HepG2 (cell line): ENCODE results near the gene DNASE1L2. TPM values are rescaled to one million over a fixed set of nuclear protein-coding genes. Genes with fewer than 3 reads are reported as not detected.

Experiments used
- E2F5 ChIP-seq: sonication (generic); formaldehyde crosslinking; conservative IDR thresholded peaks from 2 replicates; pipeline ENCODE4 v1.4.0; 2020; ENCODE audit warnings: missing genetic modification reagents
- ETV5 ChIP-seq: IDR thresholded peaks from 2 replicates; pipeline ENCODE4 v1.6.1; 2018; ENCODE audit warnings: missing biosample characterization, missing genetic modification reagents, inconsistent platforms, borderline replicate concordance
- KLF15 ChIP-seq: sonication (generic); formaldehyde crosslinking; IDR thresholded peaks from 2 replicates; pipeline ENCODE4 v1.8.1; 2023; ENCODE audit warnings: borderline replicate concordance, mild to moderate bottlenecking, inconsistent platforms, missing genetic modification reagents, mixed read lengths
- MTF2 ChIP-seq: sonication (generic); formaldehyde crosslinking; IDR thresholded peaks from 2 replicates; pipeline ENCODE4 v1.5.0; 2020; ENCODE audit warnings: missing genetic modification reagents, borderline replicate concordance
- NKX3-1 ChIP-seq: sonication (generic); formaldehyde crosslinking; IDR thresholded peaks from 2 replicates; pipeline ENCODE4 v1.5.0; 2020; ENCODE audit warnings: missing genetic modification reagents
- RNF219 ChIP-seq: sonication (generic); formaldehyde crosslinking; IDR thresholded peaks from 2 replicates; pipeline ENCODE4 v1.5.0; 2020; ENCODE audit warnings: mild to moderate bottlenecking, missing genetic modification reagents
- SMARCC2 ChIP-seq: fragments of 450-650 bp; IDR thresholded peaks from 2 replicates; pipeline ENCODE4 v1.6.1; 2017; ENCODE audit warnings: antibody characterized with exemption, mild to moderate bottlenecking
- SOX13 ChIP-seq, 3 experiments: fragments of 450-650 bp in 1 of 3; sonication (generic) in 1 of 3; formaldehyde crosslinking in 1 of 3; IDR thresholded peaks in 2 of 3; conservative IDR thresholded peaks in 1 of 3; 2 replicates each; pipeline versions ENCODE4 v1.5.0 to v1.6.1; 2016 to 2020; ENCODE audit warnings: antibody characterized with exemption in 1 of 3, mild to moderate bottlenecking in 1 of 3, missing compliant biosample characterization in 1 of 3, missing genetic modification reagents in 1 of 3, moderate library complexity in 1 of 3
- SP1 ChIP-seq, 2 experiments: fragments of 450-650 bp in 1 of 2; sonication (generic) in 1 of 2; formaldehyde crosslinking in 1 of 2; IDR thresholded peaks; 2 replicates each; pipeline versions ENCODE4 v1.4.0 to v1.6.1; 2016 to 2020; ENCODE audit warnings: missing genetic modification reagents in 1 of 2
- ZNF329 ChIP-seq: sonication (generic); formaldehyde crosslinking; IDR thresholded peaks from 2 replicates; pipeline ENCODE4 v1.9.0; 2021; ENCODE audit warnings: low read depth, mild to moderate bottlenecking, missing genetic modification reagents
- ZNF678 ChIP-seq: sonication (generic); formaldehyde crosslinking; IDR thresholded peaks from 2 replicates; pipeline ENCODE4 v1.4.0; 2020; ENCODE audit warnings: mild to moderate bottlenecking, missing genetic modification reagents
- ZNF687 ChIP-seq: sonication (generic); formaldehyde crosslinking; IDR thresholded peaks from 2 replicates; pipeline ENCODE4 v1.5.1; 2020; ENCODE audit warnings: mild to moderate bottlenecking, missing genetic modification reagents, moderate library complexity
- ZNF737 ChIP-seq: sonication (generic); formaldehyde crosslinking; IDR thresholded peaks from 2 replicates; pipeline ENCODE4 v1.5.0; 2020; ENCODE audit warnings: missing genetic modification reagents, mild to moderate bottlenecking, borderline replicate concordance
- ZNF747 ChIP-seq: sonication (generic); formaldehyde crosslinking; IDR thresholded peaks from 2 replicates; pipeline ENCODE4 v1.8.1; 2023; ENCODE audit warnings: missing genetic modification reagents, mild to moderate bottlenecking, borderline replicate concordance
- ZNF775 ChIP-seq: sonication (generic); formaldehyde crosslinking; IDR thresholded peaks from 2 replicates; pipeline ENCODE4 v1.4.0; 2020; ENCODE audit warnings: missing genetic modification reagents, mild to moderate bottlenecking, moderate library complexity, borderline replicate concordance
- ZNF839 ChIP-seq: sonication (generic); formaldehyde crosslinking; IDR thresholded peaks from 2 replicates; pipeline ENCODE4 v1.4.0; 2020; ENCODE audit warnings: missing genetic modification reagents, mild to moderate bottlenecking, borderline replicate concordance
- ZNF879 ChIP-seq: sonication (generic); formaldehyde crosslinking; IDR thresholded peaks from 2 replicates; pipeline ENCODE4 v1.8.1; 2023; ENCODE audit warnings: missing genetic modification reagents
- polyA plus RNA-seq, 8 experiments: library from polyadenylated mRNA; depleted of rRNA in 3 of 8; stranded (reverse) in 7 of 8; unstranded in 1 of 8; fragments of >200 nt; fragmentation: Illumina TruSeq in 4 of 8; extraction: Trizol in 4 of 8; gene quantifications; 2 replicates each; pipeline versions ENCODE4 v1.2.1 to v1.2.3, GENCODE V29; 2011 to 2016; ENCODE audit warnings: low read depth in 4 of 8, missing spikeins in 1 of 8, mixed read lengths in 1 of 8; ENCODE audit not compliant: insufficient read depth in 1 of 8
- total RNA-seq, 5 experiments: library from RNA; depleted of rRNA; stranded (reverse); fragments of >200 nt; fragmentation: Illumina TruSeq; extraction: Trizol; gene quantifications; 2 replicates each; pipeline ENCODE4 v1.2.3, GENCODE V29; 2016; ENCODE audit warnings: low read depth in 1 of 5

The DNASE1L2 gene
- total and polyA plus RNA-seq, 2 of the 13 experiments (the other 11 are each of a cell fraction or from before 2014, with no cell fraction given): 0.44 to 0.50 TPM

GRCh38 chr16:2251296-2252111 is 15.3 kb downstream of the DNASE1L2 start, which contains the start of gene ECI1 (continued):
- no peak for TF ChIP-seq ZNF839 (CRISPR knock-in tag)
- peak; percentile 78; the same call in 1 of the 2 replicates for TF ChIP-seq ZNF329
- no peak for TF ChIP-seq RNF219 (CRISPR knock-in tag)
- TF ChIP-seq ZNF737: no peak
- TF ChIP-seq SMARCC2: no peak
- no peak for TF ChIP-seq KLF15 (CRISPR knock-in tag)
- TF ChIP-seq ZNF775: no peak
- no peak for TF ChIP-seq SOX13 (IDR thresholded peaks at IDR 0.05)
- TF ChIP-seq SOX13 (CRISPR knock-in tag; conservative IDR thresholded peaks at IDR 0.05 in 1 of 2, IDR thresholded peaks at IDR 0.05 in 1 of 2): peak in 1 of 2 experiments; percentile 55; a peak in 2 of 4 replicates
- TF ChIP-seq ETV5 (CRISPR knock-in tag): peak; percentile 98
- no peak for TF ChIP-seq ZNF678 (CRISPR knock-in tag)
- 0 out of 2 replicates have a peak, but pooled peaks have one; percentile 24 for TF ChIP-seq ZNF879 (CRISPR knock-in tag)
- TF ChIP-seq NKX3-1 (CRISPR knock-in tag): no peak
- 0 out of 2 replicates have a peak, but pooled peaks have one; percentile 18 for TF ChIP-seq E2F5 (CRISPR knock-in tag)
- TF ChIP-seq SP1 (IDR thresholded peaks at IDR 0.05): no peak
- peak; percentile 86 for TF ChIP-seq SP1 (CRISPR knock-in tag; IDR thresholded peaks at IDR 0.05)
- TF ChIP-seq ZNF747 (CRISPR knock-in tag): peak; percentile 72; the same call in 1 of the 2 replicates
- peak; percentile 94 for TF ChIP-seq ZNF687 (CRISPR knock-in tag)
- TF ChIP-seq MTF2: no peak
